Stimulated activated naive CD4-positive, alpha-beta T cell (primary cell): Measurements from ENCODE around the gene CCDC134.

Source experiments
- DNase-seq, 6 experiments: peaks; one replicate each; lab custom pipeline; 2025; lab: John Stamatoyannopoulos, UW

CCDC134 gene

DNA sequence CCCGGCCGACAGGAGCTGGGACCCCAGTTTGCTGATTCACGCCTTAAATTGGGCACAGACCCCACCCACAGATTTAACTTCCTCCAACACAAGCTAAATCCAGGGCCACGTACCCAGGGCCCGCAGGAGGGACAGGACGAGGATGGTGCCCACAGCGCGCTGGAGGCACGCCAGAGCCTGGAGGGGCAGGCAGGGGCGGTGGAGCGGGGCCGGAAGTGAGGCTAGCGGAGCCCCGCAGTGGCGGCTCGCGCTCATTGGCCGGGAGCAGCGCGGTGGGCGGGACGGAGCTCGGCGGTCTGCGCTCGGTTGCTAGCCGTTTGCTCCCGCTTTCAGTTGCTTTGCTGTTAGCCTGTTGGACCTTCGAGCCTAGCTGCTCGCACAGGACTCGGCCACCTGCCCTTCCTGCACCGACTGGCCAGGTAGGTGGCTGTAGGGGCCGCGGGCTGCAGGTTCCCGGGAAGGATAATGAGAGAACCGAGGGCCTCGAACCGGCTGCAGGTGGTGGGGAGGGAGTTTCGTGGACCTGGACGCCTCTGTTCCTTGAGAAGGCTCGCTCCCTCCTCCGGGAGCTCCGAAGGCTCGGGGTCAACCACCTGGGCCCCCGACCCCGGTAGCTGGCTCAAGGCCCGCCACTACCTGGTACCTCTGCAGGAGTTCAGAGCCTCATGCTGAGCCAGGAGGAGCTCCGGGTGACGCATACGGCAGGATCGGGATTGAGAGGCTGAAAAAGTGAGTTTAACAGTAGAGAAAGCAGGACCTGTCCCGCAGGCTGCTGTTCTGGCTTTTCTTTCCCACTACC lies at the start of gene CCDC134:
TSS of gene CCDC134 (plus strand) at position 332 of the 799 bp plus-strand sequence. CDS start 8,212 bp downstream, outside the sequence.
- DNase-seq: peak; percentile 83 to 91 (median 86)

DNA sequence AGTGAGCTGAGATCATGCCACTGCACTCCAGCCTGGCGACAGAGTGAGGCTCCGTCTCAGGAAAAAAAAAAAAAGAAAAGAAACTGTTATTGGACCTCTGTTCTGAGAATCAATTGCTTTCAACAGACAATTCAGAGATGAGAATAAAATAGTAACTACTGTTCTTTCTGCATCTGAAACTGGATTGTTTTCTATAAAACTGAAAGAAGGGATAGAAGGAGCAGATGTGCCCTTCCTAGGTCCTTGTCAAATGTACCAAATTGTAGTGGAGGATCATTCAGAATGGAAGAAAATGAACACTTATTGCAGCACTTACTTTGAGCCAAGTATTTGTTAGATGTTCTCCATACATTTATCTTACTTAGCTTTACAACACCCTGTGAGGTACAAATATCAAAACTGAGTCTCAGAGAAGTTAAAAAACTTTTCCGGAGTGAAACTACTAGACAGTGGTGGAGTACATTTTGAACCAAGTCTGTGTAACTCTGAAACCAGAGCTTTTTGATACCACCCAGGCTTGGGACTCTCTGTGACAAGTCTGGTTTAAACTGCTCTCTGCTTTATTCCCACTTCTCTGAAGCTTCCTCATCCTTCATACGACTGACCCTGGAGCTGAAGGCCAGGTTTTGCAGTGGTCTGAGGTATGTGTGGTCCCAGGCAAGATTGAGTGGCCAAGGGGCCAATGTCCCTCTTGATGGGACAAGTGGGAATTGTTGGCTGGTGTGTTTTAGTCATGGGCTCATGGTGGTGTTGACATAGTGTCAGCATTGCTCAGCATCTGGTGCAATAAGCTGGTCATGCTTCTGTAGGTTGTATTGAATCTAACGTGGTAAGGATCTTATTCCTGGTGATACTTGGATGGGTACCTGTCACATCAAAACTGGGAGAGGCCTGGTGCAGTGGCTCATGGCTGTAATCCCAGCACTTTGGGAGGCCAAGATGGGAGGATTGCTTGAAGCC lies 48.2 kb upstream of the CCDC134 start:
- no peak for DNase-seq

DNA sequence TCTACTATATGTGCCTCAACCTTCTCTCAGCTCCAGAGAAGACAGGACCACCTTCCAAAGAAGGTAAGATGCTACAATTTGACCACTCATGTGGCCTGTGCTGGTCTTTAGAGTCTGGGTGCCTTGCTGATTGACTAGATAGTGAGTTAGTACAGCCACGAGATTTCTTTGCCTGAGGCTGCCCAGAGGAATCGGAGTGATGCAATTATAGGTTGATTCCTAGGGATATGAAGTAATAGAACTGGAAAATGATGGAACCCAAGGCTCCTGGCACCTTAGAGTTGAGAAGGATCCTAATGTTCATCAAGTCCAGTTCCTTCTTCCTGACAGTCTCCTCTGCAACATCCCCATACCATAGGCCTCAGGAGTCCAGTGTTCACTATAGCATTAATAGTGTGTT lies 46.5 kb upstream of the CCDC134 start:
- no peak for DNase-seq

DNA sequence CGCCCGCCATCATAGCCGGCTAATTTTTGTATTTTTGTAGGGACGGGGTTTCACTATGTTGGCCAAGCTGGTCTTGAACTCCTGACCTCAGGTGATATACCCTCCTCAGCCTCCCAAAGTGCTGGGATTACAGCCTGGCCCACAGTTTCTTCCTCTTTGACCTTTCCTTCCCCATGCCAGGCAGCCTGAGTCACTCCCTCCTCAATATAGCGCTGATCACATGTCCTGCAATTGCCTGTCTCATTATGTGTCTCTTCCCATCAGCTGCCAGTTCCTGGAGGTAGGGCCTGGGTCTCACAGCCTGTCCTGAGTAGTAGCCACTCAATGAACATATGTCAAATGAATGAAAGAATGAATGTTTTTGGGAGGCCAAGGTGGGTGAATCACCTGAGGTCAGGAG lies 43.0 kb upstream of the CCDC134 start:
- no peak for DNase-seq

DNA sequence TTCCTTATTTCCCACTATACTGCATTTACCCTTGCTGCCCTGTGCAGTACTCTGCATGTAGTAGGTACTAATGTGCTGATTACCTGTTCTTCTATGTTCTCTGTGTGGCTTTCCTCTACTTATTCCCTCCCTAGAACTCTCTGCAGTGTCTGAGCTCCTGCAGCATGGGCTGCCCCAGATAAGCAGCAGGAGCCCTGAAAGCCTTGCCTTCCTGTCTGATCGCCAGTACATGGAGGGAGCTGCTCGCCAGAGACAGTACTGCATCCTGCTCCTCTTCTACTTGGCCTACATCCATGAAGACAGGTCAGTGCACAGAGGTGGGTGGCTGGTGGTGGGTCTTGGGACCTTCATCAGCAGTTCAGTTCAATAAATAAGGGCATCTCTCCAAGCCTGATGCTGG lies 42.2 kb upstream of the CCDC134 start:
- DNase-seq: no peak

DNA sequence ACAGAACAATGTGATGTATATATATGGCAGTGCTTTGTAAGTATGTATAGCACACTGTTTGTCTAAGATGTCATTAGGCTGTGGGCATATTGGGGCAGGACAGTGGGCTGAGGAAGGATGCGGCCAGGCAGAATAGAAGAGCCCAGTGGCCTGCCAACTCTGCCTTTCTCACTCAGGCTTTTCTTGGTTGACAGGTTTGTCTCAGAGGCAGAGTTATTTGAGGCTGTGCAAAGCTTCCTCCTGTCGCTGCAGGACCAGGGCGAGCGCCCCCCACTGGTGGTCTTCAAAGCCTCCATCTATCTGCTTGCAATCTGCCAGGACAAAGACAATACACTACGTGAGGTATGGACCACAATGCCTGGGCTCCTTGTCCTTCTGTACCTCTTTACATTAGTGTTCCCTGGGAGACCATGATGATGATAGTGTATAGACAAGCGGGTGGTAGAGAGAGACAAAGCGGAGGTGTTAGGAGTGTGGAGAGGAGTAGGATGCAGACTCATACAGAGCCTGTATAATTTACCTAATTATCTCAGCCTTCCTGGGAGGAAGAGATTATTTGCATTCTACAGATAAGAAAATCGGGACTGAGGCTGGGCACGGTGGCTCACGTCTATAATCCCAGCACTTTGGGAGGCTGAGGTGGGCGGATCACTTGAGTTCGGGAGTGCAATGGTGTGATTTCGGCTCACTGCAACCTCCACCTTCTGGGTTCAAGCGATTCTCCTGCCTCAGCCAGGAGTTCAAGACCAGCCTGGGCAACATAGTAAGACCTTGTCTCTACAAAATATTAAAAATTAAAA lies 37.3 kb upstream of the CCDC134 start:
- DNase-seq: peak in 2 of 6 experiments; percentile 4 to 12

DNA sequence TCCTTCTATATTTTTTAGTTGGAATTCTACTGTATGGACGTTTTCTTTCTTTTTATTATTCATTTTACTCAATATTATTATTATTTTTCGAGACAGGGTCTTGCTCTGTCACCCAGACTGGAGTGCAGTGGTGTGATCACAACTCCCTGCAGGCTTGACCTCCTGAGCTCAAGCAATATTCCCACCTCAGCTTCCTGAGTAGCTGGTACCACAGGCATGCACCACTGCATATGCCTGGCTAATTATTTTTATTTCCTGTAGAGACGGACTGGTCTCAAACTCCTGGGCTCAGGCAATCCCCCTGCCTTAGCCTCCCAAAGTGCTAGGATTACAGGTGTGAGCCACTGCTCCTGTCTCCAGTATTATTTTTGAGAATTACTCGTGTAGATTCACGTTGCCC lies 34.0 kb upstream of the CCDC134 start:
- no peak for DNase-seq

DNA sequence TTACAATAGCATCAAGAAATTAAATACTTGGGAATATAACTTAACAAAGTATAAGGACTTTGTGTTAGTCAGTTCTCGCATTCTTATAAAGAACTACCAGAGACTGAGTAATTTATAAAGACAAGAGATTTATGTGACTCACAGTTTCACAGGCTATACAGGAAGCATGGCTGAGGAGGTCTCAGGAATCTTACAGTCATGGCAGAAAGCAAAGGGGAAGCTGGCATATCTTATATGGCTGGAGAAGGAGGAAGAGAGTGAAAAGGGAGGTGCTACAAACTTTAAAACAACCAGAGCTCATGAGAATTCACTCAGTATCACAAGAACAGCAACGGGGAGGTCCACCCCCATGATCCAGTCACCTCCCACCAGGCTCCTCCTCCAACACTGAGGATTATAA lies 32.0 kb upstream of the CCDC134 start:
- DNase-seq: no peak

DNA sequence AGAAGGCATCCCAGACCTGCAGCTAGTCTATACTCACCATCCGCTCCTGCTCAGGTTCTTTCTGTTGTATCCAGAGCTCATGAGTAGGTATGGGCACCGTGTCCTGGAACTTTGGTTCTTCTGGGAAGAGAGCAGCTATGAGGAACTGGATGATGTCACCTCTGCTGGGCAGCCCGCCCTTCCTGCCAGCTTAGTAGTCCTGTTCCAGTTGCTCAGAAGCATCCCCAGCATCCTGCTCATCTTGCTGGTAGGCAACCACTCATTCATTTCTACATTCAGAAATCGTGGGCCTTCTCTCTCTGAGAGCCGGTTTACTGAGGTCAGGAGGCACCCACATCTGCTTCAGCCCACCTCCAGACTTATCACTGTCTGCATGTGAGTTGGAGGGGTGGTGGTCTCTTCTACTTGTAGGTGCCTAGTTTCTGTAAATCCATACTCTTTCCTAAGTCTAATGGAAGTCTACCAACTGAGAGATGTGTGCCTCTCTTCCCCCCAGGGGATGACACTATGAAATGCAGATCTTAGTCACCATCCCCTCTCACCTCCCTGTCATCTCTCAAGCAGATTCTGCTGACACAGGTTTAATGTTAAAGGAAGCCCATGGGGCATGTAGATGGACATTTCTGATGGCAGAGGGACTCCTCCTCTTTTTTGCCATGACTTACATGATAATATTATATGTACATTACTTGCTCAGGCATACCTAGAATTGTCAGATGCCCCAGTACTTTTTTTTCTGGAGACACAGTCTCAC lies 29.6 kb upstream of the CCDC134 start:
- no peak for DNase-seq

DNA sequence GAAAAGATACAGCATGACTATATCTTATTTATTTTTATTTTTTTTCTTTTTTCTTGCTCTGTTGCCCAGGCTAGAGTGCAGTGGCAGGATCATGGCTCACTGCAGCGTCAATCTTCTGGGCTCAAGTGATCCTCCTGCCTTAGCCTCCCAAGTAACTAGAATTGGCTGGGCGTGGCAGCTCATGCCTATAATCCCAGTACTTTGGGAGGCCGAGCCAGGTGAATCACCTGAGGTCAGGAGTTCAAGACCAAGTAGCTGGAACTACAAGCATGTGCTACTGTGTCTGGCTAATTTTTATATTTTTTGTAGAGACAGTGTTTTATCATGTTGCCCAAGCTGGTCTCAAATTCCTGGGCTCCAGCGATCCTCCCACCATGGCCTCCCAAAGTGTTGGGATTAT lies 28.3 kb upstream of the CCDC134 start:
- no peak for DNase-seq

DNA sequence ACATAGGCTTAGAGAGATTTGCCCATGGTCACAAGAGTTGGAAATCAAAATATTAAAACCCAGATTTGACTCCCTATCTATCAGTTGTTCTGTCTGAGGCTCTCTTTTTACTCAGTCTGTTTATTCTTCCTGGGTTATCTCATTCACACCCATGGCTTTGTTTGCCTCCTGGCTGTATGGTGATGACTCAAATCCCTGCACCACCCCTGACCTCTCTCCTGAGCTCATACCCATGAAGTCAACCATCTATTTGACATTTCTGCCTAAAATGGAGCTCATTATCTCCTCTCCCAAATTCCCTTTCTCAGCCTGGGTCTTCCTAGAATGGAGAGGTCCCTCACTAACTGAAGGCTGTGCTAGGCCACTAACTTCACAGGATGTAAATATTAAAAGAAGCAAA lies 27.8 kb upstream of the CCDC134 start:
- no peak for DNase-seq

DNA sequence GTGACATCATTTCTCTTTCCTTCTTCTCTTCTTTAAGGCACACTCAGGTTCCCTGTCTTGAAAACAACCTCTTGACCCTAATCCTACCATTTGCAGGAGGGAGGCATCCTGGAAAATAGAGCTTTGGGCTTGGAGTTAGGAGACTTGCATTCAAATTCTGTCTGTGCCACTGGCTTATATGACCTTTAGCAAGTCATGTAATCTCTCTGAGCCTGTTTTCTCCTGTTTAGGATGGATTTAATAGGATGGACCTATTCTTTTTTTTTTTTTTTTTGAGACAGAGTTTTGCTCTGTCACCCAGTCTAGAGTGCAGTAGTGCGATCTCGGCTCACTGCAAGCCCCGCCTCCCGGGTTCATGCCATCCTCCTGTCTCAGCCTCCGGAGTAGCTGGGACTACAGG lies 25.1 kb upstream of the CCDC134 start:
- DNase-seq: no peak

DNA sequence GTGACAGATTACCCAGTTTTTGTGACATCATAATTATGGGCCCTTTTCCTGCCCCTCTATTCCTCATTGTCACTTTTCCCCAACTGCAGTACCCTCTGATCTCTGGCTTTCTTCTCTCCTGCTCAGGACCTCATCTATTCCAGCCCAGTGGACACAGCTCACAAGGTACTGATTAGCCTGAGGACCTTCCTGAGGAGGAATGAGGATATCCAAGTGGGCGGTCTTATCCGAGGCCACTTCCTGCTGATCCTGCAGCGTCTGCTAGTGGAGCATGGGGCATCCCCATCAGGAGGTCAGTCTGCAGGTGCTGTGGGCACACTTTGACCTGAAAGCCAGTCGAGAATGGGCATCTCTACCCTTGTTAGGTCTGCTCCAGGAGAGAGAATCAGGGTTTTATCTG lies 24.5 kb upstream of the CCDC134 start:
- no peak for DNase-seq

DNA sequence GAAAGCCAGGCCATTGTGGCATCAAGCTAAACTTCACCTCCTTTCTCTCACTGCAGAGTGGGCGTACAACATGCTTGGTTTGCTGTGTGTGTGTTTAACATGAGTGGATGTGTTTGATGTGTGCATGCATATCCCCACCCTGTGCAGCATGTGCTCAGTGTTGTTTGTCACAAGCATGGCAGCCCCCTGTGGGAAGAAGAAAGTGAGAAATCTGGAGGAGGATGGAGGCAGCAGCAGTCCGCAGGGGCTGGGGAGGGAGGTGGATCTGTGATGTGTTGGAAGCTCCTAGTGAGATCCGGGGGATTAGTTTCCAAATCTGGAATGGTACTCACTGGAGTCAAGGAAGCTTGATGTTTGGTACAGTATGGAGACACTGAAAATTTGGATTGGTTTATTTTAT lies 24.1 kb upstream of the CCDC134 start:
- no peak for DNase-seq

DNA sequence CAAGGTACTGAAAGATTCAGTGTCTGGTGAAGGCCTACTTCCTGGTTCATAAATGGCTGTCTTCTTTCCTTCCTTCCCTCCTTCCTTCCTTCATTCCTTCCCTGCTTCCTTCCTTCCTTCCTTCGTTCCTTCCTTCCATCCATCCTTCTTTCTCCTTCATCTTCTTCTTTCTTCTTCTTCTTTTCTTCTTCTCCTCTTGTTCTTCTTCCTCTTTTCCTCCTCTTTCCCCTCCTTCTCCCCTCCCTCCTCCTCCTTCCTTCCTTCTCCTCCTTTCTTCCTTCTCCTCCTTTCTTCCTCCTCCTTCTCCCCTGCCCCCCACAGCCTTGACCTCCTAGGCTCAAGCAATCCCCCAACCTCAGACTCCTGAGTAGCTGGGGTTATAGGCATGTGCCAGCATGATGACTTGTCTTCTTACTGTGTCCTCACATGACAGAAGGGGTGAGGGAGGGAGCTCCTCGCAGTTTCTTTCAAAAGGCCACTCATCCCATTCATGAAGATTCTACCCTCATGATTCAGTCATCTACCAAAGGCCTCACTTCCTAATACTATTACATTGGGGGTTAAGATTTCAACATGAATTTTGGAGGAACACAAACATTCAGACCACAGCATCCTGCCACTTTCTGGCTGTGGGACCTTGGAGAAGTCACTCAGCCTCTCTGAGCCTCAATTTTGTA lies 22.6 kb upstream of the CCDC134 start:
- DNase-seq: no peak

DNA sequence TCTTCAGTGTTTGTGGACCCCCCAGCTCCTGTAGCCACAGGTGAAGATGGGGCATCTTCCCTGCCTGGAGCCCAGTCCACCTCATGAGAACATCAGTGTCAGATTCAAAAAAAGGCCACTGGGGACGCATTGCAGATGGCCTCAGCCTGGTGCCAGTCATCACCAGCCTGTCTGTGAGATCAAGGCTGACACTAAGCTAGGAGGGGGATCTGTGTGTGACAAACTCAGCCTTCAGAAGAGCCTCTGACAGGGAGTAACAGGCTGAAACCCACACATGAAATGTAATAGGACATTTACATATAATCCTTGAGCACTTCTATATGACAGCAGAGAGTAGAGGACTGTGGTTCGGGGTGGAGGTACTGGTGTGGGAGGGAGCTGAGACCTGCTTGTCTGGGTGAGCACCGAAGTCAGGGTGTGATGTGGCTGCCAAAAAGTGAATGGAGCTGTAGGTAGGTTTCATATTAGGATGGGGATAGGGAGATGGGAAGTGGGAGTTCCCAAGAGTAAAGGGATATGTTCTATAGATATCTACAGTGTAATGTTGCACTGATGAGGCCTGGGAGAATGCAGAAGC lies 20.5 kb upstream of the CCDC134 start:
- peak in 1 of 6 experiments; percentile 27 for DNase-seq

DNA sequence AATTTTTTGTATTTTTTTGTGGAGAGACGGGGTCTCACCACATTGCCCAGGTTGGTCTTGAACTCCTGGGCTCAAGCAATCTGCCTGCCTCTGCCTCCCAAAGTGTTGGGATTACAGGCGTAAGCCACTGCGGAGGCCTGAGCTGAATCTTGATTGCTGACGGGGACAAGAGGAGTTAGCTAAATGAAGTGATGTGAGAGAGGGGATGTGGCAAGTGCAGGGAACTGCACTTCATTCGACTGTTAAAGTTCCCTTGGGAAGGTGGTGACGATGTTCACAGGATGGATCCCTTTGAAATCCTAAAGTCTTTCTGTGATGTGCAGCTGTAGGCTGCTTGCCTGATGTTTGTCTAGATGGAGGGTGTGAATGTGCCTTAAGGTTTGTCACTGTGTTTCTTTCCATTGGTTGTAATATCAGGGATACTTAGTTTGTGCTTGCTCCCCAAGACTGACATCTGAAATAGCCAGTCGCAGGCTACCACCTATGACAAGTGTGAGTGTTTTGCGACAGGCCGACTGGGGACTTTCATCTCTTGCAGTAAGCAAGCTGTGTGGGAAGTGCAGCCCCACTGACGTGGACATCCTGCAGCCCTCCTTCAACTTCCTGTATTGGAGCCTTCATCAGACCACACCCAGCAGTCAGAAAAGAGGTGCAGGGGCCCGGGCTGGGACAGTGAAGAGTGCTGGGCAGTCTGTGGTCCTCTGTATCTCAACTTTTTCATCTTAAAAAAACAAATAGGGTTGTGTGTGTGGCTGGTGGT lies 19.6 kb upstream of the CCDC134 start:
- peak; percentile 72 to 96 (median 92) for DNase-seq

DNA sequence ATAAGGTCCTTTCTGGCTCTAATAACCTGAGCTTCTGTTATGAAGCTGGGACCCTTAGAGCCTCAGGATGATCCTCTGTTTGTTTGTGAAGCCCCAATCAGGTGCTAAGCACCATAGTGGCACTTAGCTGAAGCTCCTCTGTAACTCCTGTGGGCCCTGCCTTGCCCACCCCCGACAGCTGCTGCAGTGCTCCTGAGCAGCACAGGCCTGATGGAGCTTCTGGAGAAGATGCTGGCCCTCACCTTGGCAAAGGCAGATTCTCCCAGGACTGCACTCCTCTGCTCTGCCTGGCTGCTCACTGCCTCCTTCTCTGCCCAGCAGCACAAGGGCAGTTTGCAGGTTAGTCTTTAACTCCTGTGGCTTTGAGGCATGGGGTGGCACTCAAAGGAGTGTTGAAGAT lies 19.0 kb upstream of the CCDC134 start:
- DNase-seq: peak in 1 of 6 experiments; percentile 27

DNA sequence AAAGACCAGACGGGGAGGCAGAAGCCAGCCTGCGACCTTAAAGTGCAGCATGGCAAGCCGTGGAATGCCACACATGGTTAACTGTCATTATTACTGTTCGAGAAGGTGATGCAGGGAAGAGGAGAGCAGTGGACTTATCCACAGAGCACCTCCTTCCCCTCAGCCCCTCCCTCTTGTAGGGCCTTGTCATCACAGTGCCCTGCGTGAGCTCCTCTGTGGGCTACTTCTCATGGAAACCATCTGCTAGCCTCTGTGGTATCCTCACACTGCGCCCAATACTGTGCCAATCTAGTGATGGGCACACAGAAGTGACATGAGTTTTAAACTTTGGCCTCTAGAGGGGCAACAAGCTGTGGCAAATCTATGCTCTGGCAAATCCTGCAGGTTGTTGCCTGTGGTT lies 18.2 kb upstream of the CCDC134 start:
- DNase-seq: no peak

DNA sequence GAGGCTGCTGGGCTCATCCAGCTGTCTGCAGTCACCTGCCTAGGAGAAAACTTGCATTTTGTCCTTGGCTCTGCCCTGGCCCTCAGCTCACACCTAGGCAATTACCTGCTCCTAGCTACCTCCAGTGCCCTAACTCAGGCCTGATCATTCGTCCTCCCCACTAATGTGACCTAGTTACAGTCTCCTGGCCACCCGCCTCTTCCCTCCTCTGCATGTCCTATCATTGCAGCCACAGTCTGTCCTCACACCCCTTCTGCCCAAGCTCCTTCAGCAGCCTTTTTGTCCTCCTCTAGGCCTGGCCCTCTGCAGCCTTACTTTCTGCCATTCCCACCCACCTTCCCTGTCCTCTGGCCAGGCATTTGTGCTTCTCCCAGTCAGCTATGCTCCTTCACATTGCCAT lies 17.7 kb upstream of the CCDC134 start:
- DNase-seq: no peak
